Measurements from ENCODE around the gene LSAMP. TPM values are rescaled to one million over a fixed set of nuclear protein-coding genes. Genes with fewer than 3 reads are reported as not detected.

Gene LSAMP
- total and polyA plus RNA-seq, 2 of the 13 experiments (the other 11 are each of a cell fraction or from before 2014, with no cell fraction given): not detected

DNA sequence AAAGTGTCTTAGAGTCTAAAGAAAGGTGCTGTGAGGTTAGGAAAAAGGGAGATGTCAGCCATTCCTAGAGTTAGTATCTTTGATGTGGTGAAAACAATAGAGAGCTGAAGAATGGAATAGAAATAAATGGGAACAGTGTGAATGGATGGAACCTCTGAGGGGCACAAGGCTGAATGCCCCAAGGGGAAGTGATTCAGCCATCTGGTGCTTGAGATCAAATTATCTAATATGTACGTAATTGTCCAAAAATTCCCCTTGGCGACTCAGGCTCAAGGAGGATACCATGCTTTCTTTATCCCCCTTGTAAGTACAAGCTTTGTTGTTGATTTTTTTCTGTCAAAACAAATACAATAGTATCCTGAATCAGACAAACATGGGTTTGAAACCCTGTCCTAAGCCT, 361.6 kb downstream of the LSAMP start:
- Histone ChIP-seq H3K9ac (ENCODE audit: insufficient read depth, low read depth, low read length) (no peak overlapping the region), H3K4me3 (replicated peaks in 1 of 3; ENCODE audit: insufficient read depth in 1 of 3, low read depth in 2 of 3, low read length in 3 of 3) (no peak overlapping the region), H3K36me3 (replicated peaks in 1 of 2; ENCODE audit: control insufficient read depth in 1 of 2, insufficient read depth in 2 of 2, low read length in 2 of 2) (no peaks in the 10 kb centered on the region), H3K4me2 (ENCODE audit: low read depth, low read length) (no peak overlapping the region), H2AFZ (ENCODE audit: low read length) (no peak overlapping the region), H3K27me3 (ENCODE audit: control insufficient read depth in 1 of 2, insufficient read depth in 2 of 2, low read length in 2 of 2) (no peaks in the 10 kb centered on the region; a peak in 1 of 5 replicates), H3K4me1 (ENCODE audit: insufficient read depth, low read length) (no peaks in the 10 kb centered on the region), H3K27ac (ENCODE audit: extremely low read length, insufficient read depth, low read length) (no peak overlapping the region), H3K79me2 (ENCODE audit: insufficient read depth, low read length) (no peaks in the 10 kb centered on the region), H4K20me1 (ENCODE audit: insufficient read depth, low read length) (no peaks in the 10 kb centered on the region), H3K9me3 (ENCODE audit: low read length) (no peaks in the 10 kb centered on the region)
- no TSS peak for BruUV-seq (replicated peaks)
- intact Hi-C loops (cut with micrococcal nuclease; ENCODE audit: unreplicated experiment): no loop called here
- in situ Hi-C loops (cut with HindIII; ENCODE audit: extremely low pct_ligation_motif_present, low pct_unique_long_range_greater_than_20kb): no loop called here
- no peak for FAIRE-seq
- no peak for ATAC-seq
- CTCF ChIA-PET (ENCODE audit: low intra/inter-chr PET ratio, low total read pairs): no interaction called here
- DNase-seq (ENCODE audit: low spot score): no peak
- 0% methylated on average over 2 of the region's 2 CpGs for WGBS (ENCODE audit: low lambda C conversion rate)
- POLR2A ChIA-PET: no interaction called here
- TF ChIP-seq HHEX (CRISPR knock-in tag; IDR thresholded peaks at IDR 0.05) (no peak), GATAD2A (CRISPR knock-in tag; IDR thresholded peaks at IDR 0.05) (no peak), ZSCAN5A (CRISPR knock-in tag; IDR thresholded peaks at IDR 0.05; ENCODE audit: borderline replicate concordance) (no peak), RFXANK (CRISPR knock-in tag; IDR thresholded peaks at IDR 0.05) (no peak), TP53 (CRISPR knock-in tag; conservative IDR thresholded peaks at IDR 0.05) (no peak), ZNF713 (CRISPR knock-in tag; IDR thresholded peaks at IDR 0.05) (no peak), ZNF646 (CRISPR knock-in tag; IDR thresholded peaks at IDR 0.05) (no peak), CREBL2 (CRISPR knock-in tag; IDR thresholded peaks at IDR 0.05; ENCODE audit: borderline replicate concordance) (no peak), ZNF33B (CRISPR knock-in tag; IDR thresholded peaks at IDR 0.05) (no peak), ZBTB26 (CRISPR knock-in tag; IDR thresholded peaks at IDR 0.05; ENCODE audit: borderline replicate concordance) (no peak), TEAD2 (CRISPR knock-in tag; IDR thresholded peaks at IDR 0.05) (no peak), RBAK (CRISPR knock-in tag; IDR thresholded peaks at IDR 0.05) (no peak), ZNF256 (CRISPR knock-in tag; conservative IDR thresholded peaks at IDR 0.05) (no peak)
- TF ChIP-seq, protein P1, sequence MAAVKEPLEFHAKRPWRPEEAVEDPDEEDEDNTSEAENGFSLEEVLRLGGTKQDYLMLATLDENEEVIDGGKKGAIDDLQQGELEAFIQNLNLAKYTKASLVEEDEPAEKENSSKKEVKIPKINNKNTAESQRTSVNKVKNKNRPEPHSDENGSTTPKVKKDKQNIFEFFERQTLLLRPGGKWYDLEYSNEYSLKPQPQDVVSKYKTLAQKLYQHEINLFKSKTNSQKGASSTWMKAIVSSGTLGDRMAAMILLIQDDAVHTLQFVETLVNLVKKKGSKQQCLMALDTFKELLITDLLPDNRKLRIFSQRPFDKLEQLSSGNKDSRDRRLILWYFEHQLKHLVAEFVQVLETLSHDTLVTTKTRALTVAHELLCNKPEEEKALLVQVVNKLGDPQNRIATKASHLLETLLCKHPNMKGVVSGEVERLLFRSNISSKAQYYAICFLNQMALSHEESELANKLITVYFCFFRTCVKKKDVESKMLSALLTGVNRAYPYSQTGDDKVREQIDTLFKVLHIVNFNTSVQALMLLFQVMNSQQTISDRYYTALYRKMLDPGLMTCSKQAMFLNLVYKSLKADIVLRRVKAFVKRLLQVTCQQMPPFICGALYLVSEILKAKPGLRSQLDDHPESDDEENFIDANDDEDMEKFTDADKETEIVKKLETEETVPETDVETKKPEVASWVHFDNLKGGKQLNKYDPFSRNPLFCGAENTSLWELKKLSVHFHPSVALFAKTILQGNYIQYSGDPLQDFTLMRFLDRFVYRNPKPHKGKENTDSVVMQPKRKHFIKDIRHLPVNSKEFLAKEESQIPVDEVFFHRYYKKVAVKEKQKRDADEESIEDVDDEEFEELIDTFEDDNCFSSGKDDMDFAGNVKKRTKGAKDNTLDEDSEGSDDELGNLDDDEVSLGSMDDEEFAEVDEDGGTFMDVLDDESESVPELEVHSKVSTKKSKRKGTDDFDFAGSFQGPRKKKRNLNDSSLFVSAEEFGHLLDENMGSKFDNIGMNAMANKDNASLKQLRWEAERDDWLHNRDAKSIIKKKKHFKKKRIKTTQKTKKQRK (IDR thresholded peaks at IDR 0.05; ENCODE audit: low read length): no peak

Data from HepG2 (cell line).